Stimulated activated CD4-positive, alpha-beta T cell treated with anti-CD3 and anti-CD28 coated beads, TNF-alpha, amount 100 ng/mL, for 4 hours (primary cell): Measurements from ENCODE around the gene CCNJL.

Experiments
- DNase-seq, 3 experiments: peaks; one replicate each; pipeline ENCODE4 v3.0.0-alpha.2; 2020; ENCODE audit warnings: low read depth in 3 of 3

The CCNJL gene

GRCh38 chr5:160290751-160291150, 21.6 kb downstream of the CCNJL start:
- no peak for DNase-seq

DNA sequence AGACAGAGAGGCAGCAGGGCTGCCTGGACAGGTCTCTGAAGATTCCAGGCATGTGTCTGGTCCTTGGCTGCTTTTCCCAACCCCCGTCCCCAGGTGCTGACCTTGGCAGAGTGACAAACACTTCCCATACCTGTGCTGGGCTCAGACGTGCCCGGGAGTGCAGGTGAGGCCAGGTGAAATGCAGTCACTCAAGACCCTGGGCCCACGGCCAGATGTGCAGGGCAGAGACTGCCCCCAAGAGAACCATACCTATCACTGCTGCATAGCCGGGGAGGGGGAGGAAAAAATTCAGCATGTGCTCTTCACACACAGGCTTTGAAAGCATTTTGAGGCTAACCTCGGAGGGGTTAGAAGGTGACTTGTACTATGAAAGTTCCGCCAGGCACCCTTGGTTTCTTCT, 22.6 kb downstream of the CCNJL start:
- no peak for DNase-seq

DNA sequence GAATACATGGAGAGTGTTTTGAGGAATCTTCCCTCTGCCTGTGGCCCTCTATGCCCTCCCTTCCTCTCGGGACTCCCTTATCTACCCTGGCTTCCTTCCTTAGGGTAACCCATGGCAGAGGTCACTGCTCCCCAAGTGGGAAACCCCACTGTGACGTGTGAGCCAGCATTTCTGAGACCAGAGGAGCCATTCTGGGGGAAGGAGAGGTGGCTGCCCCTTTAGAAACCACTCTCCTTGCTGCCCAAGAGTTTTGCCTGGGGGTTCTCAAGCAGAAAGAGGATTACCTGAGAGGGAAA, 23.1 kb downstream of the CCNJL start:
- DNase-seq = no peak

- no peak for DNase-seq
These were observed 24.8 kb downstream of the CCNJL start for GRCh38 chr5:160287378-160288051.

DNA sequence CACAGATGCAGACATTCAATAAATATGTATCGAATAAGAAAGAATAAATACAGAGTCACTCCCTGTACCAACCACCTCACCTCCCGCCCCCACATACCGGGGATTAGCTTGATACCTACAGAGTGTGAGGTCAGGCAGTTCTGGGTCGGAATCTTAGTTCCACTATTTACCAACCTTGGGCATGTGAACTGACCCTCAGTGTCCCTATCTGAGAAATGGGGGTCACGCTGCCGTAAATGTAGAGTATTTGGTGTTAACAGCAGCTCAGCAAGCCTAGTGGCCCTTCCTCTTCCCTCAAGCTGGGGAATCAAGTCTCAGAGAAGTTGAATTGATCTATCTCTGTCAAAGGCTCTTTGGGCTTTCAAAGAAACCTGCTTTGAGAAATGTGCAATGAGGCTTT, 25.4 kb downstream of the CCNJL start:
- no peak for DNase-seq

GRCh38 chr5:160285316-160285715, 27.0 kb downstream of the CCNJL start:
- DNase-seq = no peak

DNA sequence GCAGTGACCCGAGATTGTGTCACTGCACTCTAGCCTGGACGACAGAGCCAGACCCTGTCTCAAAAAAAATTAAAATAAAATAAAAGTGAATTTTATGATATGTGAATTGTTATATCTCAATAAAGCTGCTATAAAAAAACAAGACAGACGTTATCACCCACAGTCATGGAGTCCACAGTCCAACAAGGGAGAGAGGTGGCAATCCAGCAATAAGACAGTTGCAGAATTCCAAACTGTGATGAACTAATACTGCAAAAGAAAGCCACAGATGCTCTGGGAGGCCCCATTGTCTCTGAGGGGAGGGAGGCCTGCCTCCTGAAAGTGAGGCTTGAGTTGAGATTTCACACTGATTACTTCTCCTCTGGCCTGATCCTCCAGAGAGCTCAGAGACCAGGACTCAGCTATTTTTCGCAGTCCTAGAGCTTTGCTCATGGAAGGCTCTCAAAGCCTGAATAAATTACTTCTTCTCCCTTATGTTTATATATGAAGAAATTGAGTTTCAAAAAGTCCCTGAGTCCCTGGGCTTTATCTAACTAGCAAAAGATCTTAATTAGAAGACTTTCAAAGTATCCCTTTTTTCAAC, 28.0 kb downstream of the CCNJL start:
- DNase-seq = no peak

DNA sequence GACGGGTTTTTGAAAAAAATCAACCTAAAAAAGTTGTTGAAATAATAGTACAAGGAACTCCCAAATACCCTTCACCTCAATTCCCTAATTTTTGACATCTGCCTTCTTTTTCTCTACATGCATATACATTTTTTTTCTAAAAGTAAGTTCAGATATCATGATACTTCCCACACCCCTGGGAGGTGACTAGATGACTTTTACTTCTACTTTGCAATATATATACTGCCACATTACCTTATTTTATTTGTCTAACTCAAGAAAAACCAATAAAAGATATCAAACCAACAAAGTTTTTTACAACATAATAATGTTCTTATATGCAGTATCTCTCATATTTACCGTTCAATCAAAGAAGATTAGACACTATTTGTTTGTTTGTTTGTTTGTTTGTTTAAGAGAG, 31.1 kb downstream of the CCNJL start:
- DNase-seq = no peak

GRCh38 chr5:160280384-160281095, 31.8 kb downstream of the CCNJL start:
- DNase-seq = no peak

GRCh38 chr5:160278343-160278742, 34.0 kb downstream of the CCNJL start:
- no peak for DNase-seq

GRCh38 chr5:160274483-160274931, 37.9 kb downstream of the CCNJL start:
- no peak for DNase-seq

GRCh38 chr5:160272889-160273288, 39.5 kb downstream of the CCNJL start:
- DNase-seq = no peak

DNA sequence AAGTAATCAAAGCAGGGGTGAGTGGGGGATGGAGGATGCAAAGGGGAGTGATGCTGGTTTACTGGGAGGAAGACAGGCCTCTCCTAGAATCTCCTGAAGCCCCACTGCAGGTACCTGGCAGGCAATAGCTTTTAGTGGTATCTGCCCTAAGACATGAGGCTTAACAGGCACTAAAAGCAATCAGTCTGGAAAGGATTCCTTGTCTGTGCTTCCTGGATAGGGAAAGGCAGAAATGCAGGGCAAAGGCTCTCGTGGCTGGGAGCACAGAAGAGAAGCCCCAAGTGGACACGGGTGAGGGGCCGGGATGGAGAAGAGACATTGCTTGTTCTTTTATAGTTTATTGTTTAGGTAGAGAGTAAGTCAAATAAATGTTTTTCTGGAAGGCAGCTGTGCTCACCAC, 40.1 kb downstream of the CCNJL start:
- DNase-seq = no peak

- DNase-seq = no peak
These were observed 40.5 kb downstream of the CCNJL start for GRCh38 chr5:160271836-160272235.

- DNase-seq = no peak
These were observed 41.0 kb downstream of the CCNJL start for GRCh38 chr5:160271396-160271795.

DNA sequence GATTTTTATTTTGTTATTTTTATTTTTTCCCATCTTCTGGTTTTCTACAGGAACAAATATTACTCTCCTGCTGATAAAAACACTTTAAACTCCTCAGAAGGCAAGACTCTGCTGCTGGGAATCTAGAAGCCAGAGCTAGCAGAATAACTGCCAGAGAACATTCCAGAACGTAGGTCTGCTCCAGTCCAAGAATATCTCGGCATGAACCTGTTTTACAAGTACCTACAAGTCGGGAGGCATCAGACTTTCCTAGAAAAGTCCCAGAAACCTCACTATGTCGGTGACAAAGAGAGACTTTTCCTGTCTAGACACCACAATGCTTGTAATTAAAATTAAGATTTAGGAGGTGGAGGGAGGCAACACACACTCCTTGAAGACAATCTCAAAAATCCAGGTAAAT, 41.7 kb downstream of the CCNJL start:
- DNase-seq = no peak

- no peak for DNase-seq
These were observed 43.3 kb downstream of the CCNJL start for GRCh38 chr5:160269017-160269416.

- DNase-seq = no peak
These were observed 44.2 kb downstream of the CCNJL start for GRCh38 chr5:160268121-160268520.

DNA sequence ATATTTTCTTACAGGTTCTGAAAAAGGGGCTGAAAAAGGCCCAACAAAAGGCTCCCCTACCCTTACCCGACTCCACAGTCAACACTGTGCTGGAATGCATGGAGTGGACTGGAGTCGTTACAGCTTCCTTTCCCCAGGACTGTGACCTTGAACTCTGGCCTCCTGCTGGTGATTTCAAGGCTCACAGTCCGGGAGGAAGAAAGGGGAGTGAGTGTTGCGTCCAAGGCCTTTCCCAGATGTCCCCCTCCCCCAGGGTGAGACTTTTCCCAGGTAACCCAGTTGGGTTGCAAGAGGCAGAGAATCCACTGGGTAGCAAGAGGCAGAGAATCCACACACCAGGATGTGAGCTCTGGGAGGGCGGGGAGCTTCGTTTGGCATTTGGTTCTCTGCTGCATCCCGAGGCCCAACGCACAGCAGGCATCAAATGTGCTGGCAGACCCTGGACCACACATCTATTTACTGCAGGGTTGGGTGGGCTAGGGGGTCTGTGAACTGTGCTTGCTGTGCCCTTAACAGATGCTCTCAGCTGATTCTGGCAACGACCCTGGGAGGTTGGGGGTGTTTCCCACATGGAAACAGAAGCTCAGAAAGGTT, 45.5 kb downstream of the CCNJL start:
- no peak for DNase-seq

- no peak for DNase-seq
These were observed 46.3 kb downstream of the CCNJL start for GRCh38 chr5:160266044-160266443.

DNA sequence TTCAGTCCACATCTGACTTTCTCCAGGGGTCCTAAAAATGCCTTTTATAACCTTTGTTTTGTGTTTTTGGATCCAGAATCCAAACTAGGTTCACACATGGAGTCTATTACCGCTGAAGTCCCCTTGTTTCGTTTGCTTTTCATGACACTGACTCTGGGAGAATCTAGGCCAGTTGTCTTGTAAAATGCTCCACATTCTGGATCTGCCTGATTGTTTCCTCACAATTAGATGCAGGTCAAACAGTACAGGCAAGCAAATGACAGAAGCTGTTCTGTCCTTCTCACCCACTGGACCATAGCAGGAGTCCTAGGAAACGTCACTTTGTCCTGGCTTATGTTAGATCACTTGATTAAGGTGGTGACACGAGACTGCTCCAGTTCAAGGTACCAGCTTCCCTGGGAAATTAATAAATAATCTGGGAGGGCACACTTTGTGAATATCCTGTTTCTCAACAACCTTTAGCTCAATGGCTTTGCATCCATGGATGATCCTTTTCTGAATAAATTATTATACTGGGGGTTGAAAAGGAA, 49.0 kb downstream of the CCNJL start:
- DNase-seq = no peak

DNA sequence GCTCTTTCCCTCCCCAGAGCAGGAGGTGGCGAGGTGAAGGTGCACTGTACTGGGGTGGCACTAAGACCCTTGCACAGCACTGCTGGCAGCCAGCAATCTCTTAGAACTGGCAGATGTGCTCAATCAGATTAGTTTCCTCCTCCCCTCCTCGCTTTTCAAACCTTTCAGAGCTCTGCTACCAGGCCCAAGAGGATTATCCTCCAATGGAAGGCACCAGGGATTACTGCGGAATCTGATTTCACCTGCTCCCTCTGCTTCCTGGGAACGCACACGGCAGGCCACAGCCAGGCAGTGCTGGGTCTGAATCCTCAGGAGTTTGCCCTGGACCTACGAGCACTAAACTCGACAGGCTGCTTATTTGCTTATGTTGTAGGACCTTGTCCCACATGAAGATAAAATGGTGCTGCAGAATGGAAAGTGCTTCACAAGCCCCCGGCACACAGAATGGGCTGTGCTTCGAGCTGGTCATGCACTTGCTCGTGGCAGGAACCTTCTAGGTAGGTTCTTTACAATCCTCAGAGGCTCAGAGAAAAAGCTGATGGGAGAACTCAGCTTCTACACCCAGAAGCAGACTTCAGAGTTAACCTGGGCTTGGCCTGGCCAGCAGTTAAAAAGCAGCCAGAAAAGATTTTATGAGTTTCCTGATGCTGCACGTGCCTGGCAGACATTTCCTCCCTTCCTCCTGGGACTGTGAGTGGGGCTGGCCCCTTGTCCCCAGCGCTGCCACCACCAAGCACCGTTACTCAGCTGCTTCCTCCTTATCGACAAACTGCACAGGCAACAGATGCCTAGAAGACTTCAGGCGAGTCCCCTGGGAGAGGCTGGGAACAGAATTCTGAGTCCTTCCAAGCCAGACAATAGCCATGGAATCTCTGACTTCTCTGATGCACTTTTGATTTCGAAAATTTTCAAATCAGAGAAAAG, 50.0 kb downstream of the CCNJL start:
- DNase-seq = no peak
